GM19463 (cell line): Measurements from ENCODE around the gene SYNE2.

Source experiments
- ATAC-seq: cut with Tn5 transposase; IDR thresholded peaks from one replicate; pipeline ENCODE4 v1.9.1; 2021; ENCODE audit warnings: mild to moderate bottlenecking, moderate library complexity; ENCODE audit not compliant: unreplicated experiment

SYNE2 gene

DNA sequence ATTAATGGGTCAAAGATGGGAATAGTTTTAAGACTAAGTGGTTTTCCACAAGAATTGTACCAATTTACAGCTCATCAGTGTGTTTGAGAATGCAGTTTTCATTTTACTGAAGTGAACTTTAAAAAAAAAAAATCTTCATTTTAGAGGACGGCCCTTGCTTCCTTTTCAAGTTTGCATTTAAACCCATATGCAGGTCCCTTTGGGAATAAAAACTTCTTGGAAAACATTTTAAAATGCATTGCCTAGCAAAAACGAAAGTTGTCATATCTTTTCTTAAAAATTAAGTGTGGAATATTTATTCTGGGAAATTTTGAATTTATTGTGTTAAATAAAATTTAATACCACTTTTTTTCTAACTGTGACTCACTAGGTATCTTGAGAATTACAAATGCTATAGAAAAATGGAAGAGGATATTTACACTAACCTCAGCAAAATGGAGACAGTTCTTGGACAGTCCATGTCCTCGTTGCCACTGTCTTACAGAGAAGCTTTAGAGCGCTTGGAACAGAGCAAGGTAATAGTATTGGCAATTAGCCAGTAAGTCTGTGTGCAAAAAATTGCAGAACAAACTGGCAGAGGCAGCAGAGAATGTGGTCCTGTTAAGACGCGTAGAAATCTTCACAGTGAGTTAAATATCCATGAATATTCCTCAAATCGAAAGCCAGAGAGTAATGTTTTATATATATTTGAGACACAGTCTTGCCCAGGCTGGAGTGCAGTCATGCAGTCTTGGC lies 209.7 kb downstream of the SYNE2 start:
- ATAC-seq = no peak

- no peak for ATAC-seq
Observed at GRCh38 chr14:64064447-64064846, 211.6 kb downstream of the SYNE2 start.

- ATAC-seq = no peak
Observed at GRCh38 chr14:64069634-64070359, 217.0 kb downstream of the SYNE2 start.

DNA sequence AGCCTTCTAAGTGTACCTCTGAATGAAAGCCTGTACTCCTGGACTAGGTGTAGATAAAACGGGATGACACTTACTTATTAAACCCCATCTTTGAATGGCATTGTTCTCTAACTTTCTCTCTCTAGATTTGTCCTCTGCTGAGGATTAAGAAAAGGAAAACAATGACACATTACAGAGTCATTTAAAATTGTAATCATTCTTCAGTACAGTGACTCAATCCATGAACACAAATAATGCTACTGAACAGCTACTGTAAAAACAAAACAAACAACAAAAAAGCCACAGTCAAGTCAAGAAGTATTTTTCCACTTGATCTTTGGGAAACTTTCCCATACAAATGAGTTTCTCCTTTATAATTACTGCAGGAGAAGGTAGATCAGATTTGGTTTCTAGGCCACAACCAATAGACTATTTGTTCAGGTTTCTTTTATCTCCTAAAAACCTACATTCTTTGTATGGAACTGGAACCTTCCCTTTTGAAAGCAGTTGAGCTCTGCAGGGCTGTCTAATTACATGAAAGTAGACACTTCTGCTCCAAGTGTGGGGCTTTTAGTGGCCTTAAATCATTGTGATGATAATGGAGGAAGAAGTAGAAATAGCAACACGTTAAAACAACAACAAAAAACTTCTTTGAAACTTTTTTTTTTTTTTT lies 222.3 kb downstream of the SYNE2 start:
- ATAC-seq = no peak

- no peak for ATAC-seq
Observed at GRCh38 chr14:64075613-64076005, 222.8 kb downstream of the SYNE2 start.

DNA sequence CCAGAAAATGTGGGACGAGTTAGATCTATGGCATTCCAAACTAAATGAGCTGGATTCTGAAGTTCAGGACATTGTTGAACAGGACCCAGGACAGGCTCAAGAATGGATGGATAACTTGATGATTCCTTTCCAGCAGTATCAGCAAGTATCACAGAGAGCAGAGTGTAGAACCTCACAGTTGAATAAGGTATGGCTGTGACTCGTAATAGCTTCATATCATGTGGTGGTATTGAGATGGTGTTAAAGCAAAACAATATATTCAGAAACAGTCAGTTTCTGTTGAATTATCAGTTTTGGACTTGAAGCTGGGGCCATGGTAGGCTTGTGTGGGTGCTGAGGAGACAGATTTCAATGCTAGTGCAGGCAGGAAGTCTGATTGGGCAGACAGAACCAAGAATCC lies 227.6 kb downstream of the SYNE2 start:
- ATAC-seq = no peak

- no peak for ATAC-seq
Observed at GRCh38 chr14:64081174-64081746, 228.5 kb downstream of the SYNE2 start.

DNA sequence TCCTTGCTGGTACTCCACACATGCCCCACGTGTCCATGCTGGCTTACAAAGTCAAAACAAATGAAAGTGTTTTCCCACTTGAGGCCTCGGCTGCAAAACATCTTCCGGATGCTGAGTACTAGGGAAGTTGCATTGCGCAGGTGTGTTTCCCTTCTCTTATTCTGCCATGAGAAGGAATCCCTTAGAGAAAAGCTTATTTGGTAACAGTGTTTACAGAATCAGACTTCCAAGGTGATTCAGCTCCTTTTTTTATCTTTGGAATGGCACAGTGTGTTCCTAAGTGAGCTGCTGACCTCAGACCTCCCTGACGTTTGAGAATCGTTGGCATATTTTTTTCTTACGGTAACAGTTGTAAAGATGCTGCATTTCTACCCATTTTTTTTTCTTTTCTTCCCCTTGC lies 230.0 kb downstream of the SYNE2 start:
- no peak for ATAC-seq

DNA sequence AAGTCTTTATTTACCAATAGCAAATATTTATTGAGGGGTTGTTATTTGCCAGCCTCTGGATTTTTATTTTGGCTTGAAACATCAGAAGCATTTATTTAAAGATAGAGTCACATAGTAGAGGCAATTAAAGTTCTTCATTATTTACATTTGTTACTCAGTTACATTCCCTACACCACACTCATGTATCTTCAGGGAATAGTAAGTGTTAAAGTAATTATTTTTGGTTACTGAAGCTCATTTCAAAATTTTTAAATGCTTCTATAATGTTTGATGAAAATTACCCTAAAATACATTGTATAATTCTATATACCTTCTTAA lies 235.8 kb downstream of the SYNE2 start:
- no peak for ATAC-seq

DNA sequence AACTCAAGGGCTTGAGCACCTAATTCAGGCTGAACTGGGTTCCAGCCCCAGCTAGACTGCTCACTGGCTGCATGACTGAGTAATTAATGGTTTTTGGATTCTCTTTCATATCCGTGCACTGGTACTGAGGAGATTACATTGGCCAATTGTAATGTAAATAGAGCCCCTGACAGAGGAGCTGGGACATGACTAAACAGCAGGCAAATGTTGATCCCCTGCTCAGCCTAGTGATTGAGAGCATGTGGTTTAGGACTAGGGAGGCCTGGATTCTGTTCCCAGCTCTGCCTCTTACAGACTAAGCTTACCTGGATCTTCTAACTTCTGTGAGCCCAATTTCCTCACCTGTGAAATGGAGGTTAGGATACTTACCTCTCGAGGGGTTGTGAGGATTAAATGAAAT lies 237.1 kb downstream of the SYNE2 start:
- no peak for ATAC-seq

DNA sequence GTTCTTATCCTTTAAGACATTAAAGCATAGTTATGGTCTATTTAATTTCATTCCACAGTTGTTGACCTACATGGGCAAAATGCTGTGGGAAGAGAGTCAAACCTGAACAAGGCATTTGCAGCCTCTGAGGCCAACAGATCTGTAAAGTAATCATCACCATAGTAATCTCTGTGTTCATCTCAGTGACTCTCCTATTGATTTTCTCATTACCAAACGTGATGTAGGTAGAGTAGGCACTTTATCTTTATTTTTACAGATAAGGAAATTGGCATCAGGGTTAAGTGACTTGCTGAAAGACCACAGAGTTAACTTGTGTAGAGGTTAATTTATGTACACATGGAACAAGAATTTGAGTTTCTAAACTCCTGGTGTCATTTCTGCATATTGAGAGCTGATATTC lies 238.4 kb downstream of the SYNE2 start:
- ATAC-seq = no peak

- no peak for ATAC-seq
Observed at GRCh38 chr14:64092338-64092737, 239.5 kb downstream of the SYNE2 start.

DNA sequence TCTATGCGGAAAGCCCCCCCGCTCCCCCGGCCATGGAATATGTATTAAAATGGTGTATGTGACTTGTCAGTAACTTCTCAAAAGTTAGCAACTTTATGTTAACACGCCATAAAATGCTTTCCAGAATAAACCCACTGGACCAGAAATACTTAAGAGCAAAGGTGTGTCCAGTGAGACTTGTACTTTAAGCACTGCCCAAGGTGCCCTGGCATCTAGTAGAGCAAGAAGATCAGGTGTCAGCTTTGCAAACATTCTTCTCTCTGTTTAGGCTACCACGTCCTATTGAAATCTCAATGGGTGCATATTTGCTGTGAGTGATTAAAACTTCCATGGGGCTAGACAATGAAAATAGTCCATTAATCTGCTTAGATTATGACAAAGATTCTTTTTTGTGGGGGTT lies 240.1 kb downstream of the SYNE2 start:
- ATAC-seq = no peak

- ATAC-seq = no peak
Observed at GRCh38 chr14:64095620-64096019, 242.8 kb downstream of the SYNE2 start.

DNA sequence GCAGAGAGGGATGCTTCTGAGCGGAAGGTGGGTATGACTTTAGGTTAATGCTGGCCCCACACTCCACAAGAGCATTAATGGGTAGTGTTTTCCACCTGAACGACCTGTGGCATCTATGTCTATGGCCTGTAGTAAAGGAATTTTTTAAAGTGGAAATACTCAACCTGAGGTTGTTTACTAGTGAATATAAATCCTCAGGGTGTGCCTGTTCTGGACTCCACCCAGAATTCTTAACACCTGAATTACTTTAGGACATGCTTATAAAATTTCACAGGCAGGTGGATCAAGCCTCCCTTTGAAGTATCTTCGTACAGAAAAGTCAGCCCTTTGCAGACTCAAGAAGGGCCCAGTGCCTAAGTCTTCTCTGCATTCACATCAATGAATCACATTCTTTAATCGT lies 245.3 kb downstream of the SYNE2 start:
- no peak for ATAC-seq

DNA sequence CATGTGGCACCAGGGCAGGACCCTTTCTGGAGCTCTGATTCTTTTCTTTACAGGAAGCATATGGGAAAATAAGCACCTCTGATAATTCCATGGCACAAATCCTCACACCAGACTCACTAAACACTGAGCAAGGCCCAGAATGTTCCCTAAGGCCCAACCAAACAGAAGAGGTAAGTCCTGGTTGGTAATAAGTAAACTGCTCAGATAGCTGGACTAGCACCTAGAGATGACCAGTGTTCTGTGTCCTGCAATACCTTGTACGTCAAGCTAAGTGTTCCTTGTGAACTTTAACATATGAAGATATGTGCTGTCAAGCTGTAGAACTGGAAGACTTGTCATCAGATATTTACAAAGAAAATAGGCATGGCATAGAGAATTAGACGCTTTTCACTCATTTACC lies 254.6 kb downstream of the SYNE2 start:
- no peak for ATAC-seq

- no peak for ATAC-seq
Observed at GRCh38 chr14:64109819-64110554, 257.2 kb downstream of the SYNE2 start.

DNA sequence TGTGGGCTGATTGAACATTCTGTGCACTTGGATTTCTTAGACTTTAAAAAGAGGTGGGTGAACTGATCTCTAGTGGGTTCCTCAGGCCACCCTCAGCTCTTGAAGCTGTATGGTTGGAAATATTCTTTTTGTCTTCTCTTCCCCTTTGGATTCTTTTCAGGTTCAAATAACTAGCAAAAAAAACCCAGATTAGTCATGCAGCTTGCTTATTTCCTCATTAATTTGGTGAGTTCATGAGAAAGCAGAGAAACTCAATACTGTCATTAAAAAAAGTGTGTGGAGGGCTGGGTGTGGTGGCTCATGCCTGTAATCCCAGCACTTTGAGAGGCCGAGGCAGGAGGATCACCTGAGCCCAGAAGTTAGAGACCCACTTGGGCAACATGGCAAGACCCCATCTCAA lies 258.0 kb downstream of the SYNE2 start:
- no peak for ATAC-seq

DNA sequence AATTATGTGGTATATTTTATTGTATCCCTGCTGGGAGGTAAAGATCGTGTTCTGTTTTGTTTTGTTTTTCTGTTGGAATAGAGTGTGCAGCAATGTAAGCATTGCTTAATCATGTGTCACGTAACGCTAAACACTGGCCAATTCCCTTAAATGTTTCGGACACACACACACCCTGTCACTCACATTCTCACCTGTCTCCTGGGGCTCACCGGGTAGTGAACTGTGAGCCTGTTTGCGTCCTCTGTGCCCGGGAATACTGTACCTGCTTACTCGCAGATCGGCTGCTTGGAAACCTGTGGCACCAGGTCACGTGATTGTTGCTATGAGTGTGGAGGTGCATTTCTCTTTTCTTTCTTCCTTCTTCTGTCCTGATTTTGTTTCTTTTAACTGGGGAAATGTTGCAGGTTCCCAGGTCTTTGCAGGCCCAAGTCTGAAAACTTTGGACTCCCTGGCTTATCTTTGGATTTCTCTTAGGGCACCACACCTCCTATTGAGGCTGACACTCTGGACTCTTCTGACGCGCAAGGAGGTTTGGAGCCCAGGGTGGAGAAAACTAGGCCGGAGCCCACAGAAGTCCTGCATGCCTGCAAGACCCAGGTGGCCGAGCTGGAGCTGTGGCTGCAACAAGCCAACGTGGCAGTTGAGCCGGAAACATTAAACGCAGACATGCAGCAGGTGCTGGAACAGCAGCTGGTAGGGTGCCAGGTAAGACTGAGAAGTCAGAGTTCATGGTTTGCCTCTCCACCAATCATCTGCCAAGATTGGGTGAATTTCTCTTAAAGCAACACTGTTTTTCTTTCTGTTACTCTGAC lies 260.3 kb downstream of the SYNE2 start:
- no peak for ATAC-seq

DNA sequence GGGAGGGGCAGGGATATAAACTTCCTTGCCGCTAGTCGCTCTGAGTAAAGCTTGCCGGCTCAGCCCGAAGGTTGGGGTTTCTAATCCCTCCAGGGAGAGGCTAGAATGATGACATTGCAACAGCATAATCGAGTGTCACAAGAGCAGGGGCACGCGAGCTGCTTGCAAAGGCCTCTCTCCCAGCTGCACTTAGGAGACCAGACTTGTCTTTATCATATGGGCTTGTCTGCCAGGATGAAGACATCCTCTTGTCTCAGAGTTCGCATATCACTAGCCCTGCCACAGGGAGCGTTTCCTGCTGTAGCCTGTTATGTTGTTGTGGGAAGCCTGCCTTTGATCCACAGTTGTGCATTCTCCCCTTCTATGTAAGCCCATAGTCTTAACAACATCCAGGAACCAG lies 261.4 kb downstream of the SYNE2 start:
- no peak for ATAC-seq
